MCF 10A (cell line): ENCODE measurements around the gene MTF1. TPM values are rescaled to one million over a fixed set of nuclear protein-coding genes. Genes with fewer than 3 reads are reported as not detected.
"Not testable (repeated sequence)": the region's sequence is repeated elsewhere in the genome, so short reads cannot be mapped to it uniquely, and the experiment has no call there.

Experiments
- BruUV-seq: library from RNA; stranded (reverse); fragments of 400-500 nt; replicated peaks from 2 replicates; lab custom pipeline; 2021; lab: Mats Ljungman, UMichigan
- CTCF ChIA-PET: fragments of 300-600 bp; sonication (Branson Sonifier 250); formaldehyde crosslinking; extraction: SDS; loops from one replicate; lab custom pipeline; 2021; ENCODE audit warnings: antibody characterized with exemption, inconsistent platforms; lab: Yijun Ruan, JAX
- POLR2A ChIA-PET: fragments of 300-600, 350-650 bp; sonication (Branson Sonifier 250); formaldehyde crosslinking; extraction: SDS; loops from one replicate; lab custom pipeline; 2020; ENCODE audit warnings: antibody characterized with exemption, inconsistent platforms; lab: Yijun Ruan, JAX
- DNase-seq: peaks from one replicate; pipeline ENCODE4 v3.0.0-alpha.2; 2018; ENCODE audit not compliant: unreplicated experiment
- H3K27ac Mint-ChIP-seq: one replicate; pipeline ENCODE4 v1.8.0; 2022; ENCODE audit warnings: mild to moderate bottlenecking, low read depth, mixed read lengths; ENCODE audit not compliant: unreplicated experiment
- H3K27me3 Mint-ChIP-seq: one replicate; pipeline ENCODE4 v1.8.0; 2022; ENCODE audit warnings: mixed read lengths; ENCODE audit not compliant: insufficient read depth, unreplicated experiment
- H3K36me3 Mint-ChIP-seq: one replicate; pipeline ENCODE4 v1.8.0; 2022; ENCODE audit warnings: mild to moderate bottlenecking, moderate library complexity, mixed read lengths; ENCODE audit not compliant: insufficient read depth, unreplicated experiment
- H3K4me1 Mint-ChIP-seq: one replicate; pipeline ENCODE4 v1.8.0; 2022; ENCODE audit warnings: mixed read lengths; ENCODE audit not compliant: insufficient read depth, unreplicated experiment
- H3K4me3 Mint-ChIP-seq: one replicate; pipeline ENCODE4 v1.8.0; 2022; ENCODE audit warnings: mild to moderate bottlenecking, moderate library complexity, mixed read lengths; ENCODE audit not compliant: unreplicated experiment
- H3K9me3 Mint-ChIP-seq: one replicate; pipeline ENCODE4 v1.8.0; 2022; ENCODE audit warnings: mixed read lengths; ENCODE audit not compliant: unreplicated experiment
- intact Hi-C: fragments of 100-400 bp; cut with micrococcal nuclease; formaldehyde crosslinking; loops from 2 replicates; pipeline ENCODE4 v1.14.1; 2022
- total RNA-seq: library from RNA; stranded (reverse); gene quantifications from 2 replicates; pipeline ENCODE4 v1.2.3, GENCODE V29; 2022
- TF ChIP-seq, protein P1 (sequence below): fragments of 200-600 bp; IDR thresholded peaks from one replicate; pipeline ENCODE4 v1.8.0; 2022; ENCODE audit warnings: antibody characterized with exemption, mild to moderate bottlenecking; ENCODE audit not compliant: unreplicated experiment

MTF1 gene
- total RNA-seq, 1 experiment from 2014 or later: 34.7 TPM

- Mint-ChIP-seq H3K27ac (no peak overlapping the region), H3K36me3 (peaks cover 27% of the 10 kb centered on the region), H3K27me3 (no peaks in the 10 kb centered on the region), H3K9me3 (no peaks in the 10 kb centered on the region), H3K4me3 (peak overlapping the region; percentile 82), H3K4me1 (peaks cover 16% of the 10 kb centered on the region)
- POLR2A ChIA-PET: interaction anchor here (1.1 kb wide), 1 partner anchor 16 kb away, joined by 4 read pairs; the partner anchor contains the start of gene YRDC
- CTCF ChIA-PET: no interaction called here
- BruUV-seq: no TSS peak
- no peak for DNase-seq
- TF ChIP-seq, protein P1, sequence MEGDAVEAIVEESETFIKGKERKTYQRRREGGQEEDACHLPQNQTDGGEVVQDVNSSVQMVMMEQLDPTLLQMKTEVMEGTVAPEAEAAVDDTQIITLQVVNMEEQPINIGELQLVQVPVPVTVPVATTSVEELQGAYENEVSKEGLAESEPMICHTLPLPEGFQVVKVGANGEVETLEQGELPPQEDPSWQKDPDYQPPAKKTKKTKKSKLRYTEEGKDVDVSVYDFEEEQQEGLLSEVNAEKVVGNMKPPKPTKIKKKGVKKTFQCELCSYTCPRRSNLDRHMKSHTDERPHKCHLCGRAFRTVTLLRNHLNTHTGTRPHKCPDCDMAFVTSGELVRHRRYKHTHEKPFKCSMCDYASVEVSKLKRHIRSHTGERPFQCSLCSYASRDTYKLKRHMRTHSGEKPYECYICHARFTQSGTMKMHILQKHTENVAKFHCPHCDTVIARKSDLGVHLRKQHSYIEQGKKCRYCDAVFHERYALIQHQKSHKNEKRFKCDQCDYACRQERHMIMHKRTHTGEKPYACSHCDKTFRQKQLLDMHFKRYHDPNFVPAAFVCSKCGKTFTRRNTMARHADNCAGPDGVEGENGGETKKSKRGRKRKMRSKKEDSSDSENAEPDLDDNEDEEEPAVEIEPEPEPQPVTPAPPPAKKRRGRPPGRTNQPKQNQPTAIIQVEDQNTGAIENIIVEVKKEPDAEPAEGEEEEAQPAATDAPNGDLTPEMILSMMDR: no peak
- intact Hi-C loops: no loop called here
Observed at GRCh38 chr1:37792943-37793686, 66.3 kb downstream of the MTF1 start.

DNA sequence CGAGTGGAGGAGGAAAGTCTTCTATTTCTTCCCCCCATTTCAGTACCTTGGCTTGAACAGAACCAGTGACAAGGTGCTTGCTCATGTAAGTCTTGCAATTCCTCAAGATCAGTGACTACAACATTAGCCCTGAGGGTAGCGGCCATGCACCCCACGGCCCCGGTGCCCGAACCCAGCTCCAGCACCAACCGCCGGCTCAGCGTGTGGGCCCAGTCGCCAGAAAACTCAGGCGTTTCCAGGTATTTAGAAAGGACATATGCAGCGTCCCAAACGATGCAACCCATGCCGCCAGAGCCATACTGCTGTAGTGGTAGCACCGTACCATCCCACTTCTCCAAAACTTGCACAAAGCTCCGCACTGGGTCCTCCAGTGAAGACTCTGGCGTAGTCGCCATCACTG is 76.9 kb downstream of the MTF1 start:
- no peaks in the 10 kb centered on the region for H3K4me1 Mint-ChIP-seq
- no peak overlapping the region for H3K4me3 Mint-ChIP-seq
- H3K27ac Mint-ChIP-seq: no peak overlapping the region
- BruUV-seq: no TSS peak
- no peaks in the 10 kb centered on the region for H3K9me3 Mint-ChIP-seq
- ChIA-PET POLR2A (interaction anchor here (1.0 to 1.2 kb wide), 2 partner anchors 23 to 24 kb away, joined by 3 read pairs; no protein-coding TSS in a partner anchor), CTCF (no interaction called here)
- H3K27me3 Mint-ChIP-seq: peaks cover 11% of the 10 kb centered on the region
- no peaks in the 10 kb centered on the region for H3K36me3 Mint-ChIP-seq
- TF ChIP-seq, protein P1: no peak
- DNase-seq: no peak
- intact Hi-C loops: no loop called here

GRCh38 chr1:37778654-37779053 is 80.7 kb downstream of the MTF1 start:
- Mint-ChIP-seq H3K4me1 (no peaks in the 10 kb centered on the region), H3K36me3 (no peaks in the 10 kb centered on the region), H3K27me3 (peaks cover 11% of the 10 kb centered on the region), H3K27ac (no peak overlapping the region), H3K4me3 (no peak overlapping the region), H3K9me3 (peaks cover 5% of the 10 kb centered on the region)
- intact Hi-C loops: no loop called here
- DNase-seq: no peak
- TF ChIP-seq, protein P1: no peak
- CTCF ChIA-PET: interaction anchor here (0.6 to 1.2 kb wide), 4 partner anchors 29 to 928 kb away, joined by 3 to 4 read pairs (median 4); partner anchors contain the start of genes C1orf122 and YRDC
- no TSS peak for BruUV-seq
- POLR2A ChIA-PET: no interaction called here

- Mint-ChIP-seq H3K4me3 (no peak overlapping the region), H3K36me3 (no peaks in the 10 kb centered on the region), H3K4me1 (no peaks in the 10 kb centered on the region), H3K27me3 (peaks cover 11% of the 10 kb centered on the region), H3K27ac (no peak overlapping the region), H3K9me3 (peaks cover 13% of the 10 kb centered on the region)
- no TSS peak for BruUV-seq
- intact Hi-C loops: no loop called here
- POLR2A ChIA-PET: interaction anchor here (0.6 to 1.2 kb wide), 2 partner anchors 17 to 28 kb away, joined by 3 to 4 read pairs; no protein-coding TSS in a partner anchor
- TF ChIP-seq, protein P1: no peak
- CTCF ChIA-PET: interaction anchor here (0.6 to 0.8 kb wide), 4 partner anchors 12 to 1010 kb away, joined by 3 read pairs; partner anchors contain the start of gene EPHA10
- DNase-seq: no peak
Observed at GRCh38 chr1:37776946-37777516, 82.4 kb downstream of the MTF1 start.

DNA sequence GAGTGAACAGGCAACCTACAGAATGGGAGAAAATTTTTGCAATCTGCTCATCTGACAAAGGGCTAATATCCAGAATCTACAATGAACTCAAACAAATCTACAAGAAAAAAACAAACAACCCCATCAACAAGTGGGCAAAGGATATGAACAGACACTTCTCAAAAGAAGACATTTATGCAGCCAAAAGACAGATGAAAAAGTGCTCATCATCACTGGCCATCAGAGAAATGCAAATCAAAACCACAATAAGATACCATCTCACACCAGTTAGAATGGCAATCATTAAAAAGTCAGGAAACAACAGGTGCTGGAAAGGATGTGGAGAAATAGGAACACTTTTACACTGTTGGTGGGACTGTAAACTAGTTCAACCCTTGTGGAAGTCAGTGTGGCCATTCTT is 88.0 kb downstream of the MTF1 start:
- BruUV-seq, H3K4me1 Mint-ChIP-seq, H3K4me3 Mint-ChIP-seq, intact Hi-C loops, POLR2A ChIA-PET, DNase-seq, H3K27ac Mint-ChIP-seq, H3K36me3 Mint-ChIP-seq, CTCF ChIA-PET: not testable (repeated sequence)
- Mint-ChIP-seq H3K27me3 (peaks cover 52% of the 10 kb centered on the region), H3K9me3 (peaks cover 13% of the 10 kb centered on the region)
